K562 (cell line): ENCODE results near the gene ASB17.

Experiments
- BHLHE40 ChIP-seq: IDR thresholded peaks from 2 replicates; pipeline ENCODE4 v1.6.1; 2011; ENCODE audit warnings: low read length, improper control_type of control experiment
- CTCF ChIP-seq, 3 experiments: IDR thresholded peaks in 2 of 3; conservative IDR thresholded peaks in 1 of 3; 2 replicates each; pipeline ENCODE4 v1.5.1; 2011 to 2012; ENCODE audit warnings: low read length in 3 of 3, mild to moderate bottlenecking in 3 of 3, control low read depth in 2 of 3, improper control_type of control experiment in 1 of 3, inconsistent platforms in 1 of 3, low read depth in 1 of 3, mixed read lengths in 1 of 3, moderate library complexity in 1 of 3; ENCODE audit not compliant: insufficient read depth in 2 of 3
- E2F1 ChIP-seq: sonication (generic); formaldehyde crosslinking; IDR thresholded peaks from 2 replicates; pipeline ENCODE4 v1.8.1; 2023; ENCODE audit warnings: mild to moderate bottlenecking, missing genetic modification reagents, moderate library complexity
- GATAD2B ChIP-seq: fragments of 450-650 bp; IDR thresholded peaks from 2 replicates; pipeline ENCODE4 v1.6.1; 2017; ENCODE audit warnings: mild to moderate bottlenecking, borderline replicate concordance
- JUND ChIP-seq, 2 experiments: IDR thresholded peaks; 2 replicates in 1 of 2; 3 replicates in 1 of 2; pipeline ENCODE4 v1.6.1; 2011; ENCODE audit warnings: borderline replicate concordance in 2 of 2, low read depth in 2 of 2, low read length in 2 of 2, improper control_type of control experiment in 1 of 2, missing biosample characterization in 1 of 2, missing genetic modification characterization in 1 of 2, missing genetic modification reagents in 1 of 2
- MYC ChIP-seq, 2 experiments: fragments of 250-450 bp in 1 of 2; sonication (Bioruptor Pico) in 1 of 2; IDR thresholded peaks; 2 replicates each; pipeline versions ENCODE4 v1.5.1 to v1.6.1; 2012 to 2021; ENCODE audit warnings: low read depth in 2 of 2, borderline replicate concordance in 1 of 2, improper control_type of control experiment in 1 of 2, low read length in 1 of 2, mild to moderate bottlenecking in 1 of 2, moderate library complexity in 1 of 2
- POLR2AphosphoS5 ChIP-seq: IDR thresholded peaks from 2 replicates; pipeline ENCODE4 v1.6.1; 2011; ENCODE audit warnings: mild to moderate bottlenecking, low read depth, low read length, moderate library complexity; ENCODE audit not compliant: control insufficient read depth, insufficient read depth
- RAD21 ChIP-seq, 2 experiments: fragments of 250-450 bp in 1 of 2; fragments of 450-650 bp in 1 of 2; sonication (Bioruptor Pico) in 1 of 2; formaldehyde crosslinking in 1 of 2; IDR thresholded peaks in 1 of 2; conservative IDR thresholded peaks in 1 of 2; 2 replicates each; pipeline versions ENCODE4 v1.4.0 to v1.8.0; 2020 to 2022; ENCODE audit warnings: mild to moderate bottlenecking in 2 of 2, moderate library complexity in 1 of 2
- RCOR1 ChIP-seq, 2 experiments: IDR thresholded peaks; 2 replicates each; pipeline ENCODE4 v1.6.1; 2012; ENCODE audit warnings: low read depth in 2 of 2, low read length in 2 of 2, borderline replicate concordance in 1 of 2, improper control_type of control experiment in 1 of 2
- TCF7L2 ChIP-seq: fragments of 150-350 bp; IDR thresholded peaks from 2 replicates; pipeline ENCODE4 v1.6.1; 2016; ENCODE audit warnings: low read depth, mild to moderate bottlenecking, low read length, moderate library complexity
- ZNF12 ChIP-seq: sonication (generic); formaldehyde crosslinking; IDR thresholded peaks from 2 replicates; pipeline ENCODE4 v1.4.0; 2020; ENCODE audit warnings: mild to moderate bottlenecking, missing genetic modification reagents
- ZNF232 ChIP-seq: sonication (generic); formaldehyde crosslinking; IDR thresholded peaks from 2 replicates; pipeline ENCODE4 v1.8.0; 2022; ENCODE audit warnings: mild to moderate bottlenecking, missing genetic modification reagents
- ZNF274 ChIP-seq: IDR thresholded peaks from 2 replicates; pipeline ENCODE4 v1.6.1; 2011; ENCODE audit warnings: low read depth, mild to moderate bottlenecking, low read length, moderate library complexity, borderline replicate concordance

- TF ChIP-seq RCOR1 (IDR thresholded peaks at IDR 0.05; ENCODE audit: borderline replicate concordance in 1 of 2, low read depth in 2 of 2, low read length in 2 of 2) (no peak), MYC (IDR thresholded peaks at IDR 0.05; ENCODE audit: low read depth, low read length) (no peak), MYC (CRISPR knock-in tag; IDR thresholded peaks at IDR 0.05; ENCODE audit: borderline replicate concordance, low read depth) (no peak), CTCF (IDR thresholded peaks at IDR 0.05 in 2 of 3, conservative IDR thresholded peaks at IDR 0.05 in 1 of 3; ENCODE audit: insufficient read depth in 2 of 3, low read depth in 1 of 3, low read length in 3 of 3) (no peak), ZNF232 (CRISPR knock-in tag) (no peak), JUND (IDR thresholded peaks at IDR 0.05; ENCODE audit: borderline replicate concordance, low read depth, low read length) (no peak), JUND (tag; IDR thresholded peaks at IDR 0.05; ENCODE audit: borderline replicate concordance, low read depth, low read length) (no peak), BHLHE40 (no peak), POLR2AphosphoS5 (no peak), ZNF274 (no peak), ZNF12 (CRISPR knock-in tag) (no peak), GATAD2B (no peak), RAD21 (CRISPR knock-in tag; conservative IDR thresholded peaks at IDR 0.05 in 1 of 2, IDR thresholded peaks at IDR 0.05 in 1 of 2) (no peak), E2F1 (no peak), TCF7L2 (no peak)
Measured at GRCh38 chr1:75953461-75953860, 21.3 kb upstream of the ASB17 start.
